GM12878 (cell line): ENCODE measurements around the gene REEP6. TPM values are rescaled to one million over a fixed set of nuclear protein-coding genes. Genes with fewer than 3 reads are reported as not detected.

Source experiments
- ATAC-seq: fragments of 200-7000 bp; cut with Tn5 transposase; 3 replicates; pipeline ENCODE4 v1.9.1; 2020; ENCODE audit warnings: mild to moderate bottlenecking, moderate library complexity
- BruUV-seq: library from RNA; stranded (reverse); fragments of 400-500 nt; replicated peaks from 2 replicates; lab custom pipeline; 2021; lab: Mats Ljungman, UMichigan
- CTCF ChIA-PET: fragments of 300-600 bp; sonication (Branson Sonifier 250); formaldehyde crosslinking; extraction: SDS; loops from one replicate; lab custom pipeline; 2021; ENCODE audit warnings: inconsistent platforms; lab: Yijun Ruan, JAX
- POLR2A ChIA-PET: fragments of 350-600 bp; formaldehyde crosslinking; extraction: SDS; loops from one replicate; lab custom pipeline; 2021; ENCODE audit warnings: inconsistent platforms; lab: Charles Lee
- RAD21 ChIA-PET: fragments of 300-600 bp; sonication (Branson Sonifier 250); formaldehyde crosslinking; loops from one replicate; lab custom pipeline; 2023; ENCODE audit warnings: antibody characterized with exemption; ENCODE audit not compliant: unreplicated experiment; lab: Charles Lee
- SMC1A ChIA-PET: fragments of 300-600 bp; sonication (Branson Sonifier 250); formaldehyde crosslinking; loops from one replicate; lab custom pipeline; 2023; ENCODE audit not compliant: unreplicated experiment, uncharacterized antibody; lab: Charles Lee
- DNase-seq: peaks from one replicate; pipeline ENCODE4 v3.0.0-alpha.2; 2011; ENCODE audit warnings: low read depth, low spot score
- FAIRE-seq: peaks from 3 replicates; lab custom pipeline; 2011; peaks lifted over from hg19 to GRCh38; lab: Jason Lieb, UNC
- H2AFZ ChIP-seq: 2 replicates; pipeline ENCODE4 v1.6.0; 2011; ENCODE audit warnings: low read depth, low read length, control low read depth; ENCODE audit not compliant: control insufficient read depth
- H3K27ac ChIP-seq: 2 replicates; pipeline ENCODE4 v1.5.1; 2011; ENCODE audit warnings: control low read depth; ENCODE audit not compliant: control insufficient read depth, insufficient read depth
- H3K27me3 ChIP-seq, 2 experiments: replicated peaks in 1 of 2; 2 replicates each; pipeline versions ENCODE4 v1.6.0 to v1.6.1; 2011; ENCODE audit warnings: low read length in 1 of 2; ENCODE audit not compliant: control insufficient read depth in 2 of 2, insufficient read depth in 2 of 2
- H3K36me3 ChIP-seq, 2 experiments: 2 replicates each; pipeline ENCODE4 v1.5.1; 2011; ENCODE audit warnings: low read length in 1 of 2; ENCODE audit not compliant: control insufficient read depth in 2 of 2, insufficient read depth in 2 of 2
- H3K4me1 ChIP-seq: 2 replicates; pipeline ENCODE4 v1.6.1; 2011; ENCODE audit warnings: mild to moderate bottlenecking, low read length, moderate library complexity, mixed read lengths; ENCODE audit not compliant: control insufficient read depth, insufficient read depth
- H3K4me2 ChIP-seq: 2 replicates; pipeline ENCODE4 v1.6.0; 2011; ENCODE audit warnings: control low read depth; ENCODE audit not compliant: control insufficient read depth, insufficient read depth
- H3K4me3 ChIP-seq: fragments of 200-600 bp; sonication (generic); 2 replicates; pipeline ENCODE4 v1.5.1; 2016
- H3K79me2 ChIP-seq: 2 replicates; pipeline ENCODE4 v1.6.0; 2011; ENCODE audit warnings: low read length; ENCODE audit not compliant: control insufficient read depth, insufficient read depth
- H3K9ac ChIP-seq: 2 replicates; pipeline ENCODE4 v1.8.0; 2011; ENCODE audit warnings: low read length, control low read depth, mixed read lengths; ENCODE audit not compliant: control insufficient read depth, insufficient read depth
- H3K9me3 ChIP-seq: replicated peaks from 3 replicates; pipeline ENCODE4 v1.5.1; 2011; ENCODE audit warnings: mild to moderate bottlenecking, low read length; ENCODE audit not compliant: control insufficient read depth, insufficient read depth
- H4K20me1 ChIP-seq: 2 replicates; pipeline ENCODE4 v1.6.0; 2011; ENCODE audit not compliant: control insufficient read depth, insufficient read depth
- ATF7 ChIP-seq: fragments of 450-650 bp; IDR thresholded peaks from 2 replicates; pipeline ENCODE4 v1.6.1; 2016; ENCODE audit warnings: low read depth, mild to moderate bottlenecking
- CEBPZ ChIP-seq: fragments of 150-350 bp; IDR thresholded peaks from 2 replicates; pipeline ENCODE4 v1.6.1; 2016; ENCODE audit warnings: low read depth, low read length
- CREB1 ChIP-seq: IDR thresholded peaks from 2 replicates; pipeline ENCODE4 v1.6.1; 2012; ENCODE audit warnings: low read depth, mild to moderate bottlenecking, inconsistent platforms
- HCFC1 ChIP-seq: fragments of 150-350 bp; IDR thresholded peaks from 2 replicates; pipeline ENCODE4 v1.6.1; 2014; ENCODE audit warnings: low read length
- IRF5 ChIP-seq: fragments of 450-650 bp; IDR thresholded peaks from 2 replicates; pipeline ENCODE4 v1.6.1; 2017; ENCODE audit warnings: borderline replicate concordance
- KAT2A ChIP-seq: conservative IDR thresholded peaks from 2 replicates; pipeline ENCODE4 v1.6.1; 2011; ENCODE audit warnings: low read depth, low read length; ENCODE audit not compliant: control insufficient read depth
- MTA3 ChIP-seq: IDR thresholded peaks from 2 replicates; pipeline ENCODE4 v1.6.1; 2012; ENCODE audit warnings: low read length, inconsistent platforms, borderline replicate concordance
- NR2C2 ChIP-seq: IDR thresholded peaks from 2 replicates; pipeline ENCODE4 v1.6.1; 2011; ENCODE audit warnings: borderline replicate concordance, low read depth; ENCODE audit not compliant: control insufficient read depth, insufficient read length
- SKIL ChIP-seq: fragments of 450-650 bp; IDR thresholded peaks from 2 replicates; pipeline ENCODE4 v1.6.1; 2017; ENCODE audit warnings: mild to moderate bottlenecking, low read depth, inconsistent platforms; ENCODE audit not compliant: poor library complexity, severe bottlenecking
- SMARCA5 ChIP-seq: fragments of 450-650 bp; IDR thresholded peaks from 2 replicates; pipeline ENCODE4 v1.6.1; 2017; ENCODE audit warnings: mild to moderate bottlenecking
- SREBF1 ChIP-seq: IDR thresholded peaks from 2 replicates; pipeline ENCODE4 v1.6.1; 2012; ENCODE audit warnings: mild to moderate bottlenecking, low read length
- SREBF2 ChIP-seq: IDR thresholded peaks from 2 replicates; pipeline ENCODE4 v1.6.1; 2012; ENCODE audit warnings: mild to moderate bottlenecking, low read length
- WRNIP1 ChIP-seq: IDR thresholded peaks from 2 replicates; pipeline ENCODE4 v1.6.1; 2011; ENCODE audit warnings: low read depth, low read length, improper control_type of control experiment, borderline replicate concordance
- WGBS: methylation state at CpG from one replicate; pipeline ENCODE4 v1.1.6; 2016; ENCODE audit warnings: low lambda C conversion rate; ENCODE audit not compliant: insufficient replicate concordance, insufficient coverage; ENCODE audit errors: missing lambda C conversion rate; 5-methylcytosine and 5-hydroxymethylcytosine counted together
- in situ Hi-C: fragments of 300-500 bp; cut with MboI; formaldehyde crosslinking; loops from 9 replicates; pipeline ENCODE4 v1.14.3; 2018; ENCODE audit warnings: mixed read lengths
- intact Hi-C: fragments of 100-400 bp; cut with micrococcal nuclease; formaldehyde crosslinking; loops from one replicate; pipeline ENCODE4 v1.14.2; 2022; ENCODE audit not compliant: unreplicated experiment
- polyA plus RNA-seq, 11 experiments: library from polyadenylated mRNA; depleted of rRNA in 4 of 11; unstranded in 6 of 11; stranded (reverse) in 5 of 11; fragments of >200 nt; fragmentation: Nextera tagmentation in 4 of 11; fragmentation: Illumina TruSeq in 1 of 11; extraction: Ambion mirVana in 4 of 11; extraction: Trizol in 1 of 11; gene quantifications; 1 replicate in 1 of 11; 2 replicates in 10 of 11; pipeline versions ENCODE4 v1.2.1 to v1.2.3, GENCODE V29; 2011 to 2016; ENCODE audit warnings: inconsistent platforms in 2 of 11, missing spikeins in 2 of 11, low read depth in 1 of 11
- total RNA-seq, 4 experiments: library from RNA; depleted of rRNA in 3 of 4; stranded (reverse); fragments of >200 nt in 3 of 4; fragmentation: Illumina TruSeq in 1 of 4; extraction: Trizol in 1 of 4; gene quantifications; 2 replicates each; pipeline versions ENCODE4 v1.2.1 to v1.2.3, GENCODE V29; 2013 to 2021

REEP6 gene
- total and polyA plus RNA-seq, 10 of the 15 experiments (the other 5 are each of a cell fraction or from before 2014, with no cell fraction given), result 0.06 to 1.1 (median 0.39) TPM; not detected in 2

- TF ChIP-seq KAT2A, result no peak
Observed at GRCh38 chr19:1445185-1445931, 45.6 kb upstream of the REEP6 start (continued).

- intact Hi-C loops (no loop called here), in situ Hi-C loops (no loop called here)
- H3K79me2 ChIP-seq, result peaks cover 1% of the 10 kb centered on the region
- peaks cover 7% of the 10 kb centered on the region; the same call in 1 of the 2 replicates for H3K4me1 ChIP-seq
- POLR2A ChIA-PET, result no interaction called here
- H2AFZ ChIP-seq, result no peak overlapping the region
- H3K9me3 ChIP-seq, result no peaks in the 10 kb centered on the region
- RAD21 ChIA-PET, result no interaction called here
- FAIRE-seq, result no peak
- no peak overlapping the region for H3K4me2 ChIP-seq
- no peak for DNase-seq
- H3K36me3 ChIP-seq, result peaks cover 9% of the 10 kb centered on the region in 2 experiments
- no peak for ATAC-seq
- CTCF ChIA-PET, result interaction anchor here (1.0 kb wide), 1 partner anchor 19 kb away, joined by 3 read pairs; no protein-coding TSS in a partner anchor
- no peak overlapping the region for H3K4me3 ChIP-seq
- SMC1A ChIA-PET, result no interaction called here
- WGBS, result 5% methylated on average over 49 of the region's 99 CpGs
- BruUV-seq, result no TSS peak
- H3K27ac ChIP-seq, result no peak overlapping the region
- H4K20me1 ChIP-seq, result no peaks in the 10 kb centered on the region
- H3K9ac ChIP-seq, result no peak overlapping the region
- H3K27me3 ChIP-seq, result peaks cover 10 to 14% of the 10 kb centered on the region in 2 experiments
- TF ChIP-seq SMARCA5 (no peak), SREBF2 (no peak), ATF7 (no peak), CEBPZ (no peak), WRNIP1 (no peak), HCFC1 (no peak), CREB1 (no peak), SREBF1 (no peak), SKIL (no peak), IRF5 (no peak), NR2C2 (no peak), MTA3 (no peak)
Observed at GRCh38 chr19:1445932-1446712, 44.9 kb upstream of the REEP6 start.
